ENCODE measurements around the gene CISTR.

DNA sequence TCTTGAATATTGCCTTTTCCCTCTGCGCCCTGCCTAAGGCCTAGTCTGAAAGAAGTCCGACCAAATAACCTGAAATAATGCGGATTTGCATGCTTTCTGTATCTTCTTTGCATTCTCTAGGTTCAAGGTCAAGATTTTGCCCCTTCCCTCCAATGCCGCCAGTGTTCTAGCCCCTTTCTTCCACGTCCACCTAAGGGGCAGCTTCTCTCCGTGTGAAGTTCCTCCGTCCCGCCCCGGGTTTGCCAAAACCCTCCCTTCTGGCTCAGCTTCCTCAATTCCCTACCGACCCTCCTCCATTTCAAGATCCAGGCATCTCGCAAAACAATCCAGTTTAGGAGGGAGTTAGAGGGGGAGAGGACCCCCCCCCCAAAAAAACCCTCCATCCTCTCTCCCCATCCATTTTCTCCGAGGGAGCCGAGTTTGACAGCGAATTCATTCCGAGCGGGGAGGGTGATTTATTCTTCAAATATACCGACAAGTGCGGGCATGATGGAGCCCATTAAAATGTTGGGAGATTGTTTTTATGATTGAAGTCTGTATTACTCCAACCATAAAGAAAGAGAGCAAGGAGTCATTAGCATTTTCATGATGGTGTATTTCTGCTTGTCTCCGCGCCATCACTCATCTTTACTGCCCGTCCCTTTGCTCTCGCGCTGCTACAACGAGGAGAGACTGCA is 55.0 kb downstream of the CISTR start:
- TF ChIP-seq ZNF274 (IDR thresholded peaks at IDR 0.05; ENCODE audit: low read depth, low read length) = no peak
- no peak for TF ChIP-seq YY1 (IDR thresholded peaks at IDR 0.05; ENCODE audit: insufficient read depth, insufficient read length)

Data from NT2/D1 (cell line).